ENCODE measurements around the gene SLC10A2.

DNA sequence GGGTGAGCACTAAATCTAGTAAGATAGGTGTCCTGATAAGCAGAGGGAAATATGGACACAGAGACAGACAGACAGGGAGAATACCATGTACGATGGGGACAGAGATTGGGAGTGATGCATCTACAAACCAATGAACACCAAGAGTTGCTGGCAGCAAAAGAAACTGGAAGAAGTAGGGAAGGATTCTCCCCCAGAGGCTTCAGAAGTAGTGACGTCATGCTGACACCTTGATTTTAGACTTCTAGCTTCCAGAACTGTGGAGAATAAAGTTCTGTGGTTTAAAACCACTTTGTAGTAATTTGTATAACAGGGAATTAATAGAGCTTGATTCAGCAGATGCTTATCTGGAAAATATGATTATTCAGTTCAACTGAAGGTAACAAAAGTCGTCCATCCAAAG lies 66.1 kb downstream of the SLC10A2 start:
- no peak for TF ChIP-seq POLR2AphosphoS5 (IDR thresholded peaks at IDR 0.05; ENCODE audit: insufficient read depth in 1 of 2, low read depth in 1 of 2)
- TF ChIP-seq, protein P1, sequence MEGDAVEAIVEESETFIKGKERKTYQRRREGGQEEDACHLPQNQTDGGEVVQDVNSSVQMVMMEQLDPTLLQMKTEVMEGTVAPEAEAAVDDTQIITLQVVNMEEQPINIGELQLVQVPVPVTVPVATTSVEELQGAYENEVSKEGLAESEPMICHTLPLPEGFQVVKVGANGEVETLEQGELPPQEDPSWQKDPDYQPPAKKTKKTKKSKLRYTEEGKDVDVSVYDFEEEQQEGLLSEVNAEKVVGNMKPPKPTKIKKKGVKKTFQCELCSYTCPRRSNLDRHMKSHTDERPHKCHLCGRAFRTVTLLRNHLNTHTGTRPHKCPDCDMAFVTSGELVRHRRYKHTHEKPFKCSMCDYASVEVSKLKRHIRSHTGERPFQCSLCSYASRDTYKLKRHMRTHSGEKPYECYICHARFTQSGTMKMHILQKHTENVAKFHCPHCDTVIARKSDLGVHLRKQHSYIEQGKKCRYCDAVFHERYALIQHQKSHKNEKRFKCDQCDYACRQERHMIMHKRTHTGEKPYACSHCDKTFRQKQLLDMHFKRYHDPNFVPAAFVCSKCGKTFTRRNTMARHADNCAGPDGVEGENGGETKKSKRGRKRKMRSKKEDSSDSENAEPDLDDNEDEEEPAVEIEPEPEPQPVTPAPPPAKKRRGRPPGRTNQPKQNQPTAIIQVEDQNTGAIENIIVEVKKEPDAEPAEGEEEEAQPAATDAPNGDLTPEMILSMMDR (IDR thresholded peaks at IDR 0.05) = no peak
- TF ChIP-seq POLR2A (IDR thresholded peaks at IDR 0.05) = no peak

Measured in vagina (tissue), 2 donors.